HG03432 (cell line): ENCODE results near the gene LGALS7B.
"Not testable (repeated sequence)": the region's sequence is repeated elsewhere in the genome, so short reads cannot be mapped to it uniquely, and the experiment has no call there.

ENCODE experiments used
- ATAC-seq: cut with Tn5 transposase; IDR thresholded peaks from one replicate; pipeline ENCODE4 v1.9.1; 2021; ENCODE audit warnings: mild to moderate bottlenecking, moderate library complexity; ENCODE audit not compliant: unreplicated experiment

Gene LGALS7B

DNA sequence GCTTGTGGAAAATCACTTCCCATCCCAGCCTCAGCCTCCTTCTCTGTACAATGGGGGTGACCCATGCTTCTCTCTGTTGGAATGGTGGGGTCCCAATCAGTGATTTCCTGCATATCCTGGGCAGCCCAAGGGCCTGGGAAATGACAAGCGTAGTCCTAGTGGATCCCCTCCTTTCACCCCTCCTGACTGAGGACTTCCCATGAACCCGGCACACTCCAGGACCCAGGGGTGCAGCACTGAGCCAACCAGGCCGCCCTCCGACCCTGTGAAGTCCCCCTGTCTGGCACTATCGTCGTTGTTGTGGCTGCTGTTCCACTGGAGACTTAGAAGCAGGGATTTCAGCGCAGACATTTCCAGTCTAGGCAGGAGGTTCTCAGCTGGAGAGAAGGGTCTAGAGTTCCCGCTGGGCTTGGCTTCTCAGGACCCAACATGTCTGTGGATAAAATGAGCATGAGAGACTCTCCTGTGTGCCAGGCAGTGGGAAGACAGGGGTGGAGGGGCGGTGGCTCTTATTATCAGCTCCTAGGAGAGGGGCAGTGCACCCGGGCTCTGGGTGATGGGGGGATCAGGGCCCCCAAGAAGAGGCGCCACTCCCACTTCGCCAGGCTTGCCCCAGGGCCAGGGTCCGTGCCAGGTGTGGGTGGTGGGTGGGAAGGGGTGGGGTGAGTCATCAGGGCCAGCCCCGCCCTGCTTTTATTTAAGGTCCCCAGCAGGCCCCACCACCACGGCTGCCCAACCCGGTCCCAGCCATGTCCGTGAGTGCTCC is at the start of gene LGALS7B:
Gene LGALS7B, plus strand, starts transcription at position 723 of the 766 bp plus-strand sequence. Its CDS starts 27 bp downstream, at position 750.
- ATAC-seq = no peak

DNA sequence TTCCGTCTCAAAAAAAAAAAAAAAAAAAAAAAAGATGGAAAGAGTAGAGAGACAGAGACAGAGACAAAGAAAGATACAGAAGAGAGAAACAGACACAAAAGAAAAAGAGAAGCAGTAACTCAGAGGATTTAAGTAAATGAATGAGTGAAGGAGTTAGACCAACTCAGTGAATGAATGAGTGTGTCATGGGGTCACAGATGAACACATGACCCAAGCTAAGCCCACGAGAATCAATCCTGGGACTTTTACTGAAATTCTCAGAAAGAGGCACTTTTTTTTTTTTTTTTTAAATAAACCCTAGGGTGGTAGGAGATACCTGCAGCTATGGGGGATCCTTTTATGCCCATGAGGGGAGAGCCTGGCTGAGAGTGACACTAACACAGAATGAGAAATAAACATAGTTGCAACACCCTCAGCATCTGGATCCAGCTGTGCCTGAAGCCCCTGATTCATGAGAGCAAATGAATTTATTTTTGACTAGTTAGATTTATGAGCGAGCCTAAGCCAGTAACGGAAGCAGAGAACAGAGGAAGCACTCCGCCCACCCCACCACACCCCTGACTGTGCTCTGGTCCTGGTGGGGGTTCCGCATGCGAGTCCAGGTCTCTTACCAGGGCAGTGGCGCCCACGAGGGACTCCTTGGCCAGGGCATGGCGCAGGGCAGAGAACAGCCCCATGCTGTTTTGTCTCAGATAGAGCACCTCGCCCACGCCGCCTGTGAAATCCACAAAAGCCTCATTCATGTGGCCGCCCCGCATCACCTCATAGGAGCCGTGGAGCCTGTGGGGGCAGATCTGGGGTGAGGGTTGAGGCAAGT is 49.4 kb upstream of the LGALS7B start:
- ATAC-seq = no peak

GRCh38 chr19:38740257-38740592 is 48.8 kb upstream of the LGALS7B start:
- ATAC-seq = no peak

DNA sequence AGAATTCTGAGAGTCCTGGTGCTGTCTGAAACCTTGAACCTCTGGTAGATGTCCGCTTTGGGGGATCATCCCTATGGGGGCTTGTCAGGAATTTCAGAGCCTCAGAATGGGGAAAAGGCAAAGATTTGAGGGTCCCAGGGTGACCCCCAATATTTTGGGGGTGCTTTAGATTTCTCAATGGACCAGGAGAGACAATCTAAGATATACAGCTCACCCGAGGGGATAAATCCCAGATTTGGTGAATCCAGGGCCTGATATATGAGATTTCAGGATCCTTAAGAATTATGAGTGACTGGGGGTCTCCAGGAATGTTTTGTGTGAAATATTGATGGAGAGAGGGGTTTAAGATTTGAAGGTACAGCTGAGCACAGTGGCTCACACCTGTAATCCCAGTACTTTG is 48.1 kb upstream of the LGALS7B start:
- ATAC-seq = no peak

DNA sequence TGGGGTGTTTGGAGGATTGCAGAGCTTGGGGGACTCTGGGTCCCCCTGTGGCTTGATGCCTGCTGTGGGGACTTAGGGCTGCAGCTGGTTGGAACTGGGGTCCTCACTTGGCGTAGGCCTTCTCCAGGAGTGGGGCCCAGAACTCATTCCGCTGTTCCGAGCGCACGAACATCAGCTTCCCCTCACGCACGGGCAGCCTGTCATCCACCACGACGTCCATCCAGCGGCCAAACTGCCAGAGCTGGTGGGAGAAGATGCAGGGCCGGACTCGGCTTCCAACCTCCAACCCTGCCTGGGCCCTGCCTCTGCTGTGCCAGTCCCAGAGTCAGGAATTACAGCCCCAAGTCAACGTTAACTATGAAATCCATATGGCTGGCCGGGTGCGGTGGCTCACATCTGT is 47.3 kb upstream of the LGALS7B start:
- no peak for ATAC-seq

DNA sequence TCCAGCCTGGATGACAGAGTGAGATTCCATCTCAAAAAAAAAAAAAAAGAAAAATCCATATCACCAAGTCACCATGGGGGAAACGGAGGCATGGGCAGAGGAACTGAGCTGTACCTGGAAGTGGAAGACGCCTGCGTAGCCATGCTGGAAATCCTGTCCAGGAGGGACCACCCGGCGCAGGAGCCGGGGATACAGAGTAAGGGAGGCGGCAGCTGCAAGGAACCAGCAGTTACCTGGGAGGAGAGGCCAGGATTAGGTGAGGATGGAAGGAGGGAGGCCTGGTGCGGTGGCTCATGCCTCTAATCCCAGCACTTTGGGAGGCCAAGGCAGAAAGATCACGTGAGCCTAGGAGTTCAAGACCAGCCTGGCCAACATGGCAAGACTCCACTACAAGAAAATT is 46.7 kb upstream of the LGALS7B start:
- ATAC-seq = no peak

- no peak for ATAC-seq
These were observed 46.1 kb upstream of the LGALS7B start for GRCh38 chr19:38742906-38743305.

DNA sequence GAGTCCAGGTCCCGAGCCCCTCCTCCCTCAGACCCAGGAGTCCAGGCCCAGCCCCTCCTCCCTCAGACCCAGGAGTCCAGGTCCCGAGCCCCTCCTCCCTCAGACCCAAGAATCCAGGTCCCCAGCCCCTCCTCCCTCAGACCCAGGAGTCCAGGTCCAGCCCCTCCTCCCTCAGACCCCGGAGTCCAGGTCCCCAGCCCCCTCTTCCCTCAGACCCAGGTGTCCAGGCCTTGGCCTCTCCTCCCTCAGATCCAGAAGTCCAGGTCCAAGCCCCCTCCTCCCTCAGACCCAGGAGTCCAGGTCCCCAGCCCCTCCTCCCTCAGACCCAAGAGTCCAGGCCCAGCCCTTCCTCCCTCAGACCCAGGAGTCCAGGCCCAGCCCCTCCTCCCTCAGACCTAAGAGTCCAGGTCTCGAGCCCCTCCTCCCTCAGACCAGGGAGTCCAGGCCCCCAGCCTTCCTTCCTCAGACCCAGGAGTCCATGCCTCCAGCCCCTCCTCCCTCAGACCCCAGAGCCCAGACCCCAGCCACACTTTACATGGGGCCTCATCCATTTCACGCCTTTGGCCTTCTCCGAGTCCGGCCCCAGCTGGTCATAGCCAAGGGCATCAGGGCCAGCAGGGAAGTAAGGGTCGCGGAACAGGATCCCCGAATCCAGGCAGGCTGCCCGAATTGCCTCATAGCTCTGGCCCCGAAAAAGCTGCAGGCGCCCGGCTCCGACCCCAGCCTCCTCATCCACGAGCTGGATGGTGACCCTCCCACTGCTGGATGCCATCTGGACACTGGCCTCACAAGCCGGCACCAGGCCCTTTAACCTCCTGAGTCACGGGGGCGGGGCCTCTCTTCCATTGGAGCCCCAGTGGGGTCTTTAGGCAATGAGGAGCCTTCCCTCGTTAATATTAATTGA is 45.4 kb upstream of the LGALS7B start:
- no peak for ATAC-seq

GRCh38 chr19:38744298-38744681 is 44.7 kb upstream of the LGALS7B start, which contains the start of gene CAPN12:
TSS of gene CAPN12 (minus strand) at chr19:38744474. CDS start at chr19:38744165, 309 bp downstream.
- no peak for ATAC-seq

DNA sequence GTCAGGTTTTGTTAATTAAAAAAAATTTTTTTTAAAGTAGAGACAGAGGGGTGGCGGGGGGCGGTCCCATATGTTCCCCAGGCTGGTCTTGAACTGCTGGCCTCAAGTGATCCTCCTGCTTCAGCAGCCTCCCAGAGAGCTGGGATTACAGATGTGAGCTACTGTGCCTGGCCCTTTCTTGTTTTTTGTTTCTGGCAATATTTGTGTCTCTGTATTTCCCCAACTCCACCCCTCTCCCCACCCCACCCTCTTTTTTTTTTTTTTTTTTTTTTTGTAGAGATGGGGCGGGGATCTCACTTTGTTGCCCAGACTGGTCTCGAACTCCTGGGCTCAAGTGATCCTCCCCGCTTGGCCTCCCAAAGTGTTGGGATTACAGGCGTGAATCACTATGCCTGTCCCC is 44.1 kb upstream of the LGALS7B start:
- no peak for ATAC-seq

- ATAC-seq = no peak
These were observed 43.7 kb upstream of the LGALS7B start for GRCh38 chr19:38745316-38745715.

GRCh38 chr19:38753783-38754182 is 35.2 kb upstream of the LGALS7B start:
- ATAC-seq = not testable (repeated sequence)

DNA sequence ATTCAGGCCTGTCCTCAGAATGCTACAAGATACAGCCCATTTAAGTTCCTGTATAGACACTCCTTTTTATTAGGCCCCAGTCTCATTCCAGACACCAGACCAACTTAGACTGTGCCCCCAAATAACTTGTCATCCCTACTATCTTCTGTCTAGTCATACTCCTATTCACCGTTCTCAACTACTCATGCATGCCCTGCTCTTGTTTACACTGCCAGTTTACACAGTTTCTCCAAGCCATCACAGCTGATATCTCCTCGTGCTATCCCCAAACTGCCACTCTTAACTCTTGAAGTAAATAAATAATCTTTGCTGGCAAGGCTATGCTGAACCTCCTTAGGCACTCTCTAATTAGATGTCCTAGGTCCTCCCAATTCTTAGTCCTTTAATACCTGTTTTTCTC is 34.8 kb upstream of the LGALS7B start:
- ATAC-seq = not testable (repeated sequence)

DNA sequence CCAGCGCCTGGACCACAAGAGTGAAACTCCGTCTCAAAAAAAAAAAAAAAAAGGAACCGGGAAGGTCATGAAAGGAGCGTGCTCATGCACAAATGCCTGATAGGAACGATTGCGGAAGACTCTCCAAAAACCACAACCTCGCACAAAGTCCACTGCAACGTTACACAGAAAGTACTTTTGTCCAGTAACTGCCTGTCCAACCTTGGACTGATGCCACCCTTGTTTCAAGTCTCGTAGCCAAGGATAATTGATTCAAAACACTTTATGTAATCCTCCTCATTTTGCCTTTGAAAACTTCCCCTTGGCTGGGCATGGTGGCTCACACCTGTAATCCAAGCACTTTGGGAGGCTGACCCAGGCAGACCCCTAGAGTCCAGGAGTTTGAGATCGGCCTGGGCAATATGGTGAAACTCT is 29.4 kb upstream of the LGALS7B start:
- no peak for ATAC-seq

- not testable (repeated sequence) for ATAC-seq
These were observed 28.0 kb upstream of the LGALS7B start for GRCh38 chr19:38760805-38761517.

DNA sequence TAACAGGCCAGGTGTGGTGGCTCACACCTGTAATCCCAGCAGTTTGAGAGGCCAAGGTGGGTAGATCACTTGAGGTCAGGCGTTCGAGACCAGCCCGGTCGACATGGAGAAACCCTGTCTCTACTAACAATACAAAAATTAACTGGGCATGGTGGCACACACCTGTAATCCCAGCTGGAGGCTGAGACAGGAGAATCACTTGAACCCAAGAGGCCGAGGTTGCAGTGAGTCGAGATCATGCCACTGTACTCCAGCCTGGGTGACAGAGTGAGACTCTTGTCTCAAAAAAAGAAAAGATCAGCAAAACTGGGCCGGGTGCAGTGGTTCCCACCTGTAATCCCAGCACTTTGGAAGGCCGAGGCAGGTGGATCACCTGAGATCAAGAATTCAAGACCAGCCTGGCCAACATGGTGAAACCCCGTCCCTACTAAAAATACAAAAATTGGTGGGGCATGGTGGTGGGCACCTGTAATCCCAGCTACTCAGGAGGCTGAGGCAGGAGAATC is 27.1 kb upstream of the LGALS7B start:
- ATAC-seq = not testable (repeated sequence)

GRCh38 chr19:38763795-38764220 is 25.2 kb upstream of the LGALS7B start:
- no peak for ATAC-seq

GRCh38 chr19:38765214-38765613 is 23.8 kb upstream of the LGALS7B start:
- ATAC-seq = no peak

- ATAC-seq = no peak
These were observed 22.5 kb upstream of the LGALS7B start for GRCh38 chr19:38766276-38767047.
